Stimulated activated CD4-positive, alpha-beta T cell treated with anti-CD3 and anti-CD28 coated beads, Interleukin-1b, Interleukin-23, amount 100 ng/mL, for 1 hour (primary cell): Measurements from ENCODE around the gene RMND5B.
"Not testable (repeated sequence)": the region's sequence is repeated elsewhere in the genome, so short reads cannot be mapped to it uniquely, and the experiment has no call there.

ENCODE experiments used
- DNase-seq, 2 donors: peaks; one replicate each; pipeline ENCODE4 v3.0.0-alpha.2; 2020; ENCODE audit warnings: low read depth in 2 of 2

Gene RMND5B

DNA sequence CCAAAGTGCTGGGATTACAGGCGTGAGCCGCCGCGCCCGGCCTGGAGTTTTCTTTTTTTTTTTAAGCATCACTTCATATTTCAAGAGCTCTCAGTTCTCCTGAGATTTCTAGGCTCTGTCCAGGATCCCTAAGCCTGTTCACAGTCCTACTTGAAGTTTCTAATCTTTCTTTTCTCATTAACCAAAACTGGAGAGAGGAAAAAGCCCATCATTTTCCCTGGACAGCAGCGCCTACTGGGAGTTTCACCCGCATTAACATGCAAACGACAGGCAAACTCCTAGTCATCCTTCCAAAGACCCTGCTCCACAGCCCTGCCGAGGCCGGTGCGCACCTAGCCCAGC, 609 bp upstream of the RMND5B start:
- DNase-seq = not testable (repeated sequence)

GRCh38 chr5:178131446-178131996, 707 bp downstream of the RMND5B start:
- DNase-seq = no peak

GRCh38 chr5:178136990-178137389, 6.2 kb downstream of the RMND5B start:
- DNase-seq = no peak

GRCh38 chr5:178137991-178138390, 7.2 kb downstream of the RMND5B start:
- no peak for DNase-seq

- DNase-seq = no peak
Measured at GRCh38 chr5:178141550-178141949, 10.7 kb downstream of the RMND5B start.

DNA sequence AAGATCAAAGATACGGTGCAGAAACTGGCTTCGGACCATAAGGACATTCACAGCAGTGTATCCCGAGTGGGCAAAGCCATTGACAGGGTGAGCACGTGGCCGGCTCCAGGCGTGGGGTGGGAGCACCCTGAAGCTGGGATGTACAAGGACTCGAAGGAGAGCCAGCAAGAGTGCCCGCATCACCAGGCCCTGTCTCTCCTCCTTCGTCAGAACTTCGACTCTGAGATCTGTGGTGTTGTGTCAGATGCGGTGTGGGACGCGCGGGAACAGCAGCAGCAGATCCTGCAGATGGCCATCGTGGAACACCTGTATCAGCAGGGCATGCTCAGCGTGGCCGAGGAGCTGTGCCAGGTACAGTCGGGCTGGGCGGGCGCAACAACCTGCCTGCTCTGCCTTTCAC, 11.8 kb downstream of the RMND5B start:
- DNase-seq = no peak

- no peak for DNase-seq
Measured at GRCh38 chr5:178143246-178143645, 12.4 kb downstream of the RMND5B start.

DNA sequence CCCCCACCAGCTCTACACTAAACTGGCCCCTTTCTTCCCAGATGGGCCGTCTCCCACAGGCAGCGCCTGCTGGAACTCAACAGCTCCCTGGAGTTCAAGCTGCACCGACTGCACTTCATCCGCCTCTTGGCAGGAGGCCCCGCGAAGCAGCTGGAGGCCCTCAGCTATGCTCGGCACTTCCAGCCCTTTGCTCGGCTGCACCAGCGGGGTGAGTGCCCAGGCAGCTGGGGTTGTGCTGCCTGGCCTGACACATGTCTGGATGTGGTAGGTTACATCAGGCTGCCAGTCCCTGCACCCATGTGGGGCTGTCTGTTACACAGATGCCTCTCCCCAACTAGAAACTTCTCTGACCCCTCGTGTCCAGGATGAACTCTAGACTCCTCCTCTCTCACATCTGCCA, 13.1 kb downstream of the RMND5B start:
- no peak for DNase-seq

DNA sequence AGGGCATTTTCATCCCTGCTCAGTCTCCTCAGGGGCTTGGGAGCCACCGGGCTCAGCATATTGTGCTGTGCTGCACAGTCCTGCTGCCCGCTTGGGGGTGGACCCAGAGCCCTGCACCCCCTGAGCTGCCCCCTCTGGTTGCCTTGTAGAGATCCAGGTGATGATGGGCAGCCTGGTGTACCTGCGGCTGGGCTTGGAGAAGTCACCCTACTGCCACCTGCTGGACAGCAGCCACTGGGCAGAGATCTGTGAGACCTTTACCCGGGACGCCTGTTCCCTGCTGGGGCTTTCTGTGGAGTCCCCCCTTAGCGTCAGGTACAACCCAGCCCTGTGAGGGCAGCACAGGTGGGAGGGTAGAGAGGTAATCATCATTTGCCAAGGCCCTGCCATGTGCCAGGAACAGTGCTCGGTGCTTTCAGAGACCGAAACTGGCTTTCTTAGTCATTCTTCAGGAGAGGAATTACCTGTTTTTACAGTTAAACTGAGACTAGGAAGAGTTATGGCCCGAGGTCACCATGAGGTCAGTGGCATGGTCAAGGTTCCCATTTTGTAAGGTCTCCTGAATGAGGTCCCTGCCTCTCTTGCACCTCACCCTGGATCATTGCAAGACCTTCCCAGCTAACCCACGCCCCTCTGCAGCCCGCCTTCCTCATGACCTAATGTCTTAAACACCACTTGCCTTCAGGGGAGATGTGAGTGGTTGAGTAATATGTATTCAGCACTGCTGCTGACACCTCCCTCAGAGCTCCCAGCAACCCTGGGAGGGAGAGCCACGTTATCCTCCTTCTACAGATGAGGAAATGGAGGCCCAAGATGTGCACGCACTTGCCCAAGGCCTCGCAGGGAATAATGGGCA, 15.4 kb downstream of the RMND5B start:
- peak; percentile 44 to 46 for DNase-seq

GRCh38 chr5:178147406-178147805, 16.6 kb downstream of the RMND5B start:
- DNase-seq = no peak

- no peak for DNase-seq
Measured at GRCh38 chr5:178149199-178149932, 18.6 kb downstream of the RMND5B start.

GRCh38 chr5:178150977-178151734, 20.3 kb downstream of the RMND5B start:
- DNase-seq = no peak

DNA sequence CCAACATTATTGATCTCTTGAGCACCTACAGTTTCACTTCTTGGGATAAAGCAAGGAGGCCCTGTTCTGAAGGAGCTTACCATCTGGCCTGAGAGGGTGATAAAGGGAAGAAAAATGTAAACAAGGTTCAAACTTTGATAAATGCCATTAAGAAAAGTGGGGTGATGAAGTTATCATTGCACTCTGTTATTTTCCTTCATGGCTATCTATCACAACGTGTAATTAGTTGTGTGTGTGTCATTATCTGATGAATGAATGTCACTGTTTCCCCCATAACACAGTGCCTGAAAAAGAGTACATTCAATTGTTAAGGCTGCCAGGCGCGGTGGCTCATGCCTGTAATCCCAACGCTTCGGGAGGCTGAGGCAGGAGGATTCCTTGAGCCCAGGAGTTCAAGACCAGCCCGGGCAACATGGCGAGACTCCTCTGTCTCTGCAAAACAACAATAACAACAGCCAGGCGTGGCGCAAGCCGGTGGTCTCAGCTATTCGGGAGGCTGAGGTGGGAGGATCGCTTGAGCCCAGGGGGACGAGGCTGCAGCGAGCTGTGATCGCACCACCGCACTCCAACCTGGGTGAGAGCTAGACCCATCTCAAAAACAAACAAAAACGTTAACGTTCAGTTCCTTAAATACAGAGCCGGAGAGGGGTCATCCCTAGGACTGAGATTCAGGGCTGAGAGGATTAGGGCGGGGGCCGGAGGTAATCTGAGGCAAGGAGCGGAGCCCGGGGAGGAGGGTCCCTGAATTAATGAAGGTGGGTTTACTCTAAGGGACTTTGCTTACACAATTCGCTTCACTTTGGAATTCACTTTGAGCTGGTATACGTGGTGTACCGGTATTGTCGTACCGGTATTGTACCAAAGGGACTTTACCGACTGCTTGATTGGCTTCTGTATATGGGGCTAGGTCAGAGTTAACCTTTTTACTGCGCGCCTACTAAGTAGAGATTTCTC, 22.0 kb downstream of the RMND5B start:
- DNase-seq = no peak

DNA sequence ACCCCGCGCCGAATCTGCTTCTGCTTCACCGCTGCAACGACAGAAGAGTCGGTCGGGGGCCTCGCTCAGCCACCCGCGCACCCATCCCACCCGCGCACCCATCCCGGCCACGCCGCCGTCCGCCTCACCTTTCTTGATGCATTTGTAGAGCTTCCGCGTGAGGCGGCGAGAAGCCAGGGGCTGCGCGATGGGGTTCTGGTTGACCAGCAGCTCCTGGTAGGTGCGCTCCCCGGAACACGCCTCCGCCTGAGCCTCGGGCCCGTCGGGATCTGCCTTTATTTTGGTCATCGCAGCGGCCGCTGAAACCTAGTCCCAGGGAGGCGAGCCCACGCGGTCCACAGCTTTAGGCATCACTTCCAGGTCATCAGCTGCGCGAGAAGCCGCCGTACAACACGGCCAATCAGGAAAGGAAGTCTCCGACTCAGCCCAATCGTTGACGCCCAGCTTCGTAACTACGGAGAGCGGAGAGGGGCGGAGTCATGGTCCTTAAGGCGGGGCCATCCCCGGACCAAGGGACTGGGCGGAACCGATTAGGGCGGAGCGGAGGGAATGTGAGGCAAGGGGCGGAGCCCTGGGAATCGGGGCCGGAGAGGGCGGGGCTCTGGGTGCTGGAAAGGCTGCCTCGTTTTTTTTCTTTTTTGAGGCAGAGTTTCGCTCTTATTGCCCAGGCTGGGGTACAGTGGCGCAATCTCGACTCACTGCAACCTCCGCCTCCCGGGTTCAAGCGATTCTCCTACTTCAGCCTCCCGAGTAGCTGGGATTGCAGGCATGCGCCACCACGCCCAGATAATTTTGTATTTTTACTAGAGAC, 22.9 kb downstream of the RMND5B start, which contains the start of gene NHP2:
Gene NHP2 (minus strand): TSS at position 356 of the 811 bp plus-strand sequence. CDS start 68 bp downstream, at position 288.
- DNase-seq = peak; percentile 94 to 97

DNA sequence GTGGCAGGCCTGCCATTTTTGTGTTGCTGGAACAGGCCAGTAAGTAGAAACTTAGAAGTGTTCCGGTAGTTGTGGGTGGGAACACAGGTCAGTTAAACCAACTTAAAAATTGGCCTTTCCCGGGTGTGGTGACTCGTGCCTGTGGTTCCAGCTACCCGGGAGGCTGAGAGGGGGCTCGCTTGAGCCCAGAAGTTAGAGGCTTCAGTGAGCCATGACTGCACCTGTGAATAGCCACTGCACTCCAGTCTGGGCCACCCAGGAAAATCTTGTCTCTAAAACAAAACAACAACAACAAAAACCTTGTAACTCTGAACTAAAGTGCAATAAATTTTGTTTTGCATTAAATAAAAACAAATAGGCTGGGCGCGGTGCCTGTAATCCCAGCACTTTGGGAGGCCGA, 24.3 kb downstream of the RMND5B start:
- no peak for DNase-seq

- no peak for DNase-seq
Measured at GRCh38 chr5:178160176-178160575, 29.4 kb downstream of the RMND5B start.

DNA sequence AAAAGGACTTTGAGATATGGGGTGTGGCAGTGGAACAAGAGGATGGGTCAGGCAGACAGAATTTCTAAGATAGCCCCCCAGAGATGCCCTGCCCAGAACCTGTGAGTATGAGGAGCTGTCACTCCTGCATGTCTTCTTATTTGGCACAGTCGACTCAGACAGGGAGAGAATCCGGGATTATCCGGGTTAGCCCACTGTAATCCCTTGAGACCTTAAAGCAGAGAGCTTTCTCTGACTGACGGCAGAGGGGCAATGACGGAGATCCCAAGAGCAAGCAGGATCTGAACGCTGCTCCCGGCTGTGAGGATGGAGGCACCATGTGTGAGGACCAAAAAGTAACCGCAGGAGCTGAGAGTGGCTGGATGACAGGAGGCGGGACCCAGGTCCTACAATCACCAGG, 31.7 kb downstream of the RMND5B start:
- DNase-seq = no peak

DNA sequence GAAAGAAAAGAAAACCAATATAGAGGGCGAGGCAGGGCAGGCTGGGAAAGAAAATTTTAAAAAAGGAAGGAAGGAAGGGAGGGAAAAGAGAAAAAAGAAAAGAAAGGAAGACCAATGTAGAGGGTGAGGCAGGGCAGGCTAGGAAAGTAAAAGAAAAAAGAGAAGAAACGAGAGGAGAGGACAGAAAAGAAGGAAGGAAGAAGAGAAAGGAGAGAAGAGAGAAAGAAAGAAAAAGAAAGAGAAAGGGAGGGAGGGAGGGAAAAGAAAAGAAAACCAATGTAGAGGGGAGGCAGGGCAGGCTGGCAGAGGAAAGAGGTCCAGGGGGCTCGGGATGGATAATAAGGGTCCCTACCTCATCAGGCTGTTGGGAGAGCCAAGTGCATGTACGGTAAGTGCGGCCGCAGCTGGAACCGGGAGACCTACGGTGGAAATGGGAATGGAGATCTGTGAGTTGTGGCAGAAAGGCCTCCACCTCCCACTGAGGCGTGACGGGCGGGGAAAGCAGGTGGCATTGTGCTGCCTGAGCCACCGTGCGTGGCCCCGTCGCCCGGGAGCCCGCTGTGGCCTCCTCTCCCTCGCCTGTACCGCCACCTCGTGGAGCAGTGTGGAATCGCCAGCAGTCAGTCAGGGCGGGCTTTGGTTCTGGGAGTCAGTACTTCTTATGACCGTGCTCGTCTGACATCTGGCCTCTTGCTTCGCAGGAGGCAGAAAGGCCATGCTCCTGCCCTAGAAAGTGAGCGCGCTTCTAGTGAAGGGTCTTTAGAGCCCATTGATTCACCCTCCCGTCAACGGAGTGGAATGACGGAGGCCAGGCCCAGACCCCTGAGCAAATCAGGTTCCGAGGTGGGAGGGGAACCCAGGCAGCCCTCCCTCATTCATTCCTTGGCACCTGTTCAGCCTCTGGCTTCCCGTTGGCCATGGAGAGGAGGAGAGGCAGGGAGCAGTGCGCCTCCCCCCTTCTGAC, 33.2 kb downstream of the RMND5B start:
- peak; percentile 85 to 96 for DNase-seq

- DNase-seq = no peak
Measured at GRCh38 chr5:178165581-178165980, 34.8 kb downstream of the RMND5B start.
